Epithelial cell of esophagus (primary cell): ENCODE data around the gene PTPRO.
"Not testable (repeated sequence)": the region's sequence is repeated elsewhere in the genome, so short reads cannot be mapped to it uniquely, and the experiment has no call there.

ENCODE experiments used
- DNase-seq: peaks from one replicate; pipeline ENCODE4 v3.0.0; 2010; ENCODE audit warnings: low read depth
- H3K4me3 ChIP-seq: 2 replicates; pipeline ENCODE4 v1.5.1; 2011; ENCODE audit warnings: mild to moderate bottlenecking, low read length, control low read depth
- CTCF ChIP-seq: IDR thresholded peaks from 2 replicates; pipeline ENCODE4 v1.5.1; 2011; ENCODE audit warnings: low read depth, mild to moderate bottlenecking, low read length, control low read depth, inconsistent platforms; ENCODE audit not compliant: insufficient read depth; ENCODE audit errors: missing control alignments

The PTPRO gene

GRCh38 chr12:15608941-15609340 lies 286.6 kb downstream of the PTPRO start:
- TF ChIP-seq CTCF, result no peak
- DNase-seq, result no peak
- H3K4me3 ChIP-seq, result no peak overlapping the region

GRCh38 chr12:15613981-15614380 lies 291.7 kb downstream of the PTPRO start:
- TF ChIP-seq CTCF, result no peak
- no peak overlapping the region for H3K4me3 ChIP-seq
- DNase-seq, result no peak

- not testable (repeated sequence) for DNase-seq, H3K4me3 ChIP-seq
Measured at GRCh38 chr12:15616495-15616894, 294.2 kb downstream of the PTPRO start.

- no peak for DNase-seq
- no peak overlapping the region for H3K4me3 ChIP-seq
- TF ChIP-seq CTCF, result no peak
Measured at GRCh38 chr12:15620741-15621539, 298.6 kb downstream of the PTPRO start.

GRCh38 chr12:15625075-15625474 lies 302.8 kb downstream of the PTPRO start:
- no peak for DNase-seq
- no peak for TF ChIP-seq CTCF
- H3K4me3 ChIP-seq, result no peak overlapping the region

- DNase-seq, result no peak
- H3K4me3 ChIP-seq, result no peak overlapping the region
- TF ChIP-seq CTCF, result no peak
Measured at GRCh38 chr12:15627995-15628945, 306.0 kb downstream of the PTPRO start.

GRCh38 chr12:15629108-15629507 lies 306.8 kb downstream of the PTPRO start:
- no peak for TF ChIP-seq CTCF
- peak; percentile 50 for DNase-seq

More at GRCh38 chr12:15629108-15629507, 306.8 kb downstream of the PTPRO start:
- H3K4me3 ChIP-seq, result no peak overlapping the region
